ENCODE data around the gene ATP11A. TPM values are rescaled to one million over a fixed set of nuclear protein-coding genes. Genes with fewer than 3 reads are reported as not detected.

Gene ATP11A
- total RNA-seq, 1 experiment from 2014 or later = 65.3 TPM

DNA sequence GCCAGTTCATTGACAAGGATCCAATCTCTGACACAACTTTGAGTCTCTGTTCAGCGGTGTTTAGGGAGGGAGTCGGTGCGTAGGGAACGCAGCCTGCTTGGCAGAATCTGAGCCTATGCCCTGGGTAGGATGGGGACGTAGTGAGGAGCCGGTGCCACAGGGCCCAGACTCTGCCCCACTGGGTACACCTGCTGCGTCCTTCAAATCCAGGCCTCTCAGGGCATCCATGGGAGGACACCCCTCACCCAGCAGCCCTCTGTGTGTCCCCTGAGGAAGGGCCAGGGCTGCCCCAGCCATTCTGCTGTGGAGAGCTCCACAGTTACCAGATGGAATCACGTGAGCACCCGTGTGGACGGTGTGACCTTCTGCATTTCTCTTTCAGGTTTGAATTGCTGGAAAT, 146.0 kb downstream of the ATP11A start:
- Histone ChIP-seq H3K4me1 (ENCODE audit: insufficient read depth, low read length) (no peaks in the 10 kb centered on the region), H2BK12ac (ENCODE audit: insufficient read length, low read depth, low read length) (no peak overlapping the region), H4K8ac (replicated peaks; ENCODE audit: insufficient read length, low read depth, low read length) (no peak overlapping the region), H3K9me3 (ENCODE audit: control insufficient read depth, low read depth, low read length) (no peaks in the 10 kb centered on the region), H3K4ac (ENCODE audit: low read depth, low read length) (no peak overlapping the region), H3K56ac (ENCODE audit: insufficient read length, low read depth, low read length) (no peak overlapping the region), H3K14ac (ENCODE audit: insufficient read depth, low read length) (no peak overlapping the region), H2AFZ (ENCODE audit: low read length) (no peak overlapping the region), H3K79me2 (ENCODE audit: insufficient read depth, low read length) (no peaks in the 10 kb centered on the region; the same call in 1 of the 2 replicates), H2BK20ac (ENCODE audit: low read depth, low read length, poor library complexity, severe bottlenecking) (no peak overlapping the region), H3K9ac (ENCODE audit: extremely low read depth, insufficient read length, low read length) (no peak overlapping the region), H2BK15ac (ENCODE audit: low read depth, low read length) (no peak overlapping the region), H3K23me2 (ENCODE audit: insufficient read length, low read depth, low read length, poor library complexity, severe bottlenecking) (peaks cover 3% of the 10 kb centered on the region), H3T11ph (ENCODE audit: low read length) (no peak overlapping the region), H3K79me1 (ENCODE audit: insufficient read depth, low read depth, low read length, poor library complexity, severe bottlenecking) (no peaks in the 10 kb centered on the region), H2BK5ac (ENCODE audit: insufficient read length, low read length) (no peak overlapping the region), H2AK5ac (ENCODE audit: insufficient read length, low read length) (no peak overlapping the region), H2BK120ac (ENCODE audit: low read depth, low read length, poor library complexity, severe bottlenecking) (no peak overlapping the region), H4K20me1 (ENCODE audit: control insufficient read depth, insufficient read depth, insufficient read length) (no peaks in the 10 kb centered on the region), H3K27me3 (ENCODE audit: insufficient read depth, low read length) (no peaks in the 10 kb centered on the region), H3K18ac (ENCODE audit: insufficient read length, low read depth, low read length) (no peak overlapping the region), H4K5ac (ENCODE audit: insufficient read length, low read depth, low read length) (no peak overlapping the region), H3K23ac (ENCODE audit: insufficient read length, low read depth, low read length) (no peak overlapping the region), H3K27ac (ENCODE audit: insufficient read length, low read depth, low read length) (no peak overlapping the region), H4K91ac (ENCODE audit: insufficient read length, low read depth, low read length) (no peak overlapping the region), H3K4me2 (ENCODE audit: insufficient read depth, insufficient read length, low read length) (no peak overlapping the region)
- Mint-ChIP-seq H3K9me3 (no peaks in the 10 kb centered on the region), H3K27me3 (ENCODE audit: low read depth) (no peaks in the 10 kb centered on the region), H3K27ac (peak overlapping the region in 1 of 3 experiments; percentile 28; a peak in 1 of 7 replicates), H3K36me3 (ENCODE audit: insufficient read depth in 1 of 3, low read depth in 3 of 3) (peaks cover 49 to 80% (median 79%) of the 10 kb centered on the region in 3 experiments), H3K4me3 (no peak overlapping the region), H3K4me1 (no peaks in the 10 kb centered on the region)
- WGBS (ENCODE audit: extremely low coverage, insufficient read length, low lambda C conversion rate) = no CpG with 5 or more reads among the region's 10 CpGs
- TF ChIP-seq, protein P1, sequence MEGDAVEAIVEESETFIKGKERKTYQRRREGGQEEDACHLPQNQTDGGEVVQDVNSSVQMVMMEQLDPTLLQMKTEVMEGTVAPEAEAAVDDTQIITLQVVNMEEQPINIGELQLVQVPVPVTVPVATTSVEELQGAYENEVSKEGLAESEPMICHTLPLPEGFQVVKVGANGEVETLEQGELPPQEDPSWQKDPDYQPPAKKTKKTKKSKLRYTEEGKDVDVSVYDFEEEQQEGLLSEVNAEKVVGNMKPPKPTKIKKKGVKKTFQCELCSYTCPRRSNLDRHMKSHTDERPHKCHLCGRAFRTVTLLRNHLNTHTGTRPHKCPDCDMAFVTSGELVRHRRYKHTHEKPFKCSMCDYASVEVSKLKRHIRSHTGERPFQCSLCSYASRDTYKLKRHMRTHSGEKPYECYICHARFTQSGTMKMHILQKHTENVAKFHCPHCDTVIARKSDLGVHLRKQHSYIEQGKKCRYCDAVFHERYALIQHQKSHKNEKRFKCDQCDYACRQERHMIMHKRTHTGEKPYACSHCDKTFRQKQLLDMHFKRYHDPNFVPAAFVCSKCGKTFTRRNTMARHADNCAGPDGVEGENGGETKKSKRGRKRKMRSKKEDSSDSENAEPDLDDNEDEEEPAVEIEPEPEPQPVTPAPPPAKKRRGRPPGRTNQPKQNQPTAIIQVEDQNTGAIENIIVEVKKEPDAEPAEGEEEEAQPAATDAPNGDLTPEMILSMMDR (conservative IDR thresholded peaks at IDR 0.05) = no peak
- DNase-seq = no peak

Data from H9 (cell line).